ENCODE results near the gene PNLIPRP3. TPM values are rescaled to one million over a fixed set of nuclear protein-coding genes. Genes with fewer than 3 reads are reported as not detected.

The PNLIPRP3 gene
- polyA plus RNA-seq, 3 donors from 2014 or later, result not detected

DNA sequence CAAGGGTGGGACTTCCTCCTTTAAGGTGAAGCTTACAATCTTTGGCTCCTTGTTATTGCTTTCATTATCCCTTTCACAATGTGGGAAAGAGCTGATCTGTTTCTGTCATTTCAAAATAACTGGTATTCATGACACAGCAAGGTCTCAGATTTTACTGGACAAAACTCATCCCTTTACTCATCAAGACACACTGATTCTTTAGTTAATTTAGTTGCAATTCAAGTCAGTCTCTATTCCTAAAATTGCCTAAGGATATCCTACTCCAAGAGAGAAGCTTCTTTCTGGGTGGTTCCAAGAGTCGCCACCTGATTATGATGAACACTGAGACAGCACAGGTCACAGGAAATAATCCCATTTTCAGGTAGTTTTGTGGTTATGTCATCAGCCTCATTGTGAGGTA lies 5.8 kb upstream of the PNLIPRP3 start:
- DNase-seq, result no peak
- Mint-ChIP-seq H3K27me3 (ENCODE audit: low read depth in 3 of 3) (peaks cover 0 to 1% (median 0%) of the 10 kb centered on the region in 3 donors), H3K36me3 (no peaks in the 10 kb centered on the region), H3K4me3 (no peak overlapping the region), H3K27ac (no peak overlapping the region), H3K4me1 (no peaks in the 10 kb centered on the region), H3K9me3 (peaks cover 0 to 8% (median 4%) of the 10 kb centered on the region in 6 donors)

- Mint-ChIP-seq H3K36me3 (no peaks in the 10 kb centered on the region), H3K27me3 (ENCODE audit: low read depth in 3 of 3) (peaks cover 0 to 4% (median 1%) of the 10 kb centered on the region in 3 donors)
These were observed 1.8 kb downstream of the PNLIPRP3 start for GRCh38 chr10:116429288-116429977.

GRCh38 chr10:116430288-116430687 lies 2.6 kb downstream of the PNLIPRP3 start:
- no peak for DNase-seq
- H3K36me3 Mint-ChIP-seq, result no peaks in the 10 kb centered on the region
- no peak overlapping the region for H3K4me3 Mint-ChIP-seq
- H3K27ac Mint-ChIP-seq, result no peak overlapping the region
- no peaks in the 10 kb centered on the region for H3K4me1 Mint-ChIP-seq
- H3K9me3 Mint-ChIP-seq, result peaks cover 0 to 5% (median 2%) of the 10 kb centered on the region in 6 donors
- peaks cover 0 to 5% (median 4%) of the 10 kb centered on the region in 3 donors for H3K27me3 Mint-ChIP-seq (ENCODE audit: low read depth in 3 of 3)

More at GRCh38 chr10:116429288-116429977, 1.8 kb downstream of the PNLIPRP3 start:
- Mint-ChIP-seq H3K4me3 (no peak overlapping the region), H3K9me3 (peaks cover 0 to 5% (median 2%) of the 10 kb centered on the region in 6 donors), H3K4me1 (no peaks in the 10 kb centered on the region), H3K27ac (no peak overlapping the region)
- DNase-seq, result no peak

- Mint-ChIP-seq H3K27ac (no peak overlapping the region), H3K9me3 (peaks cover 0 to 5% (median 1%) of the 10 kb centered on the region in 6 donors), H3K4me1 (no peaks in the 10 kb centered on the region), H3K4me3 (no peak overlapping the region), H3K27me3 (ENCODE audit: low read depth in 3 of 3) (peaks cover 0 to 4% (median 4%) of the 10 kb centered on the region in 3 donors), H3K36me3 (no peaks in the 10 kb centered on the region)
- DNase-seq, result no peak
These were observed 4.0 kb downstream of the PNLIPRP3 start for GRCh38 chr10:116431598-116431997.

- no peak for DNase-seq
- Mint-ChIP-seq H3K4me1 (no peaks in the 10 kb centered on the region), H3K9me3 (peaks cover 0 to 5% (median 3%) of the 10 kb centered on the region in 6 donors), H3K36me3 (peaks cover 0 to 3% (median 0%) of the 10 kb centered on the region in 3 donors), H3K27me3 (ENCODE audit: low read depth in 3 of 3) (peaks cover 0 to 4% (median 4%) of the 10 kb centered on the region in 3 donors), H3K27ac (no peak overlapping the region), H3K4me3 (no peak overlapping the region)
These were observed 9.5 kb downstream of the PNLIPRP3 start for GRCh38 chr10:116437076-116437692.

DNA sequence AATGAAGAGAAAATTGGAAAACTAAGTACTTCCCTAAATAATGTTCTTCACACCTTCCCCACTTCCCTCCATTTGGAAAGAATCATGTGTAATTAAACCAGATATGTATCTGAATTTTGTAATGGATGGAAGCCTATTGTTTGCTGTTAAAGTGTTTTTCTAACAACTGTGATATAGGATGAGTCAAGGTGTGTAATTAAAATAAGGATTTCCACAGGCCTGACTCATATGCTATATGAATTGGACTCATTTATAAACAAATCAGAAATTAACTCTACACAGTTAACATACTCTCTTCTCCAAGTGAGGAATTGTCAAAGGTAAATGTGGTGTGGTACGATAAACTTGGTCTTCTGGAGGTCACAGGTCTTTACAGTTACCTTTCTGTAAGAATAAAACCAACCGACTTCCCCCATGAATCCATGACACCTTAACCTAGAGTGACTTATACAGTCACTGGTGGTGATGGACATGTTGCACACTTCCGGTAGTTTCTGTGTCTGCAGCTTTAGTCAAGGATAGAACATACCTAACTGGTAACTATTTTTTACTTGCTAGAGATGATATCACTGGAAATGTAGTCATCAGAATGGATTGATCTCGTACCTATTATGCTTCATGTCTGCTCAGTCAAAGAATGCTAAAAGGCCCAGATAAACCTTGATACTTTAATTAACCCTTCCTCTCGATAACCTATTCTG lies 12.8 kb downstream of the PNLIPRP3 start:
- H3K27ac Mint-ChIP-seq, result no peak overlapping the region
- H3K36me3 Mint-ChIP-seq, result peaks cover 0 to 3% (median 0%) of the 10 kb centered on the region in 3 donors
- H3K4me3 Mint-ChIP-seq, result no peak overlapping the region
- DNase-seq, result no peak
- H3K27me3 Mint-ChIP-seq (ENCODE audit: low read depth in 3 of 3), result no peaks in the 10 kb centered on the region
- H3K4me1 Mint-ChIP-seq, result no peaks in the 10 kb centered on the region
- peaks cover 0 to 5% (median 0%) of the 10 kb centered on the region in 6 donors for H3K9me3 Mint-ChIP-seq

GRCh38 chr10:116444527-116445142 lies 17.0 kb downstream of the PNLIPRP3 start:
- peaks cover 0 to 1% (median 0%) of the 10 kb centered on the region in 3 donors for H3K27me3 Mint-ChIP-seq (ENCODE audit: low read depth in 3 of 3)
- H3K4me1 Mint-ChIP-seq, result no peaks in the 10 kb centered on the region
- no peak overlapping the region for H3K4me3 Mint-ChIP-seq
- H3K36me3 Mint-ChIP-seq, result peaks cover 0 to 3% (median 0%) of the 10 kb centered on the region in 3 donors
- peaks cover 0 to 5% (median 2%) of the 10 kb centered on the region in 6 donors for H3K9me3 Mint-ChIP-seq
- H3K27ac Mint-ChIP-seq, result no peak overlapping the region
- DNase-seq, result no peak

DNA sequence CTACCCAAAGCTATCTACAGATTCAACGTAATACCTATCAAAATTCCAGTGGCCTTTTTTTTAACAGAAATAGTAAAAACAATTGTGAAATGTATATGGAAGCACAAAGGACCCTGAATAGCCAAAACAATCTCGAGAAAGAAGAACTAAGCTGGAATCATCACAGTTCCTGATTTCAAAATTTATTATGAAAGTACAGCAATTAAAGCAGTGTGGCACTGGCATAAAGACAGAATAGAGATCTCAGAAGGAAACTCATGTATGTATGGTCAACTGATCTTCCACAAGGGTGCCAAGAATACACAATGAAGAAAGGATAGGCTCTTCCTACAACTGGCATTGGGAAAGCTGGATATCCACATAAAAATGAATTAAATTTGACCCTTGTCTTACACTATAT lies 23.2 kb downstream of the PNLIPRP3 start:
- peaks cover 0 to 3% (median 0%) of the 10 kb centered on the region in 3 donors for H3K27me3 Mint-ChIP-seq (ENCODE audit: low read depth in 3 of 3)
- H3K4me1 Mint-ChIP-seq, result no peaks in the 10 kb centered on the region
- H3K4me3 Mint-ChIP-seq, result no peak overlapping the region
- no peak for DNase-seq
- H3K9me3 Mint-ChIP-seq, result peaks cover 0 to 5% (median 4%) of the 10 kb centered on the region in 6 donors
- H3K27ac Mint-ChIP-seq, result no peak overlapping the region
- H3K36me3 Mint-ChIP-seq, result no peaks in the 10 kb centered on the region

GRCh38 chr10:116451711-116452337 lies 24.2 kb downstream of the PNLIPRP3 start:
- Mint-ChIP-seq H3K27me3 (ENCODE audit: low read depth in 3 of 3) (peaks cover 0 to 3% (median 0%) of the 10 kb centered on the region in 3 donors), H3K27ac (no peak overlapping the region), H3K36me3 (no peaks in the 10 kb centered on the region), H3K4me1 (no peaks in the 10 kb centered on the region), H3K9me3 (peaks cover 0 to 5% (median 4%) of the 10 kb centered on the region in 6 donors), H3K4me3 (no peak overlapping the region)
- no peak for DNase-seq

DNA sequence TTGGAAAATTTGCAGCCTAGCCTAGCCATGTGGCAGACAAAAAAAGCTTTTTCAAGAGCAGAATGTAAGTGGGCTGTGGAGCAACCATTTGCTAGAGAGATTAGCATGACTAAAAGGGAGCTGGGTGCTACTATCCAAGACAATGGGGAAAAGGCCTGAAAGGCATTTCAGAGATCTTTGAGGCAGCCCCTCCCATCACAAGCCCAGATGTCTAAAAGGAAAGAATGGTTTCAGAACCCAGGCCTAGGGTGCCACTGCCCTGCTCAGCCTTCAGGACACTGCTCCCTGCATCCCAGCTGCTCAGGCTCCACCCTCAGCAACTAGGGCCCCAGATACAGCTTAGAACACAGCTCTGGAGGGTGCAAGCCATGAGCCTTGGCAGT lies 24.7 kb downstream of the PNLIPRP3 start:
- no peak for DNase-seq
- H3K4me3 Mint-ChIP-seq, result no peak overlapping the region
- peaks cover 0 to 3% (median 0%) of the 10 kb centered on the region in 3 donors for H3K27me3 Mint-ChIP-seq (ENCODE audit: low read depth in 3 of 3)
- H3K36me3 Mint-ChIP-seq, result no peaks in the 10 kb centered on the region
- H3K4me1 Mint-ChIP-seq, result no peaks in the 10 kb centered on the region
- no peak overlapping the region for H3K27ac Mint-ChIP-seq
- peaks cover 0 to 5% (median 3%) of the 10 kb centered on the region in 6 donors for H3K9me3 Mint-ChIP-seq

DNA sequence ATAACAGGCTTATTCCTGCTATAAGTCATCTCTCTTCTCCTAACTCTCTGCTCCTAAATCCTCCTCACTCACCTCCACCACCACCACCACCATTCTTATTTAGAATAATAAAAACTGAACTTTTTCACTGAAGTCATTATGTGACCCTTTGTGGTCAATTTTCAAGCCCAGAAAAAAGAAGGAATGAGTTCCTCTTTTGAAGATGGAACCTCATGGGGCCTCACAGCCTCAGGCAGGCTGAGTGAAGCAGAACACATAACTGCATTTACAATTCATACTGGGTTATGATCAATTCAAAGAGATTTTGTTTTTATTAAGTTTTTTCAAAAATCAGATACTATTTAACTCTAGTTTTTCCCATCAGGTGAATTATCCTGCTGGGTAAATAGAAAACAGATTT lies 29.8 kb downstream of the PNLIPRP3 start:
- Mint-ChIP-seq H3K27me3 (ENCODE audit: low read depth in 3 of 3) (peaks cover 0 to 2% (median 2%) of the 10 kb centered on the region in 3 donors), H3K4me3 (no peak overlapping the region), H3K4me1 (no peaks in the 10 kb centered on the region), H3K9me3 (peaks cover 0 to 2% (median 0%) of the 10 kb centered on the region in 6 donors), H3K27ac (no peak overlapping the region), H3K36me3 (no peaks in the 10 kb centered on the region)
- no peak for DNase-seq

DNA sequence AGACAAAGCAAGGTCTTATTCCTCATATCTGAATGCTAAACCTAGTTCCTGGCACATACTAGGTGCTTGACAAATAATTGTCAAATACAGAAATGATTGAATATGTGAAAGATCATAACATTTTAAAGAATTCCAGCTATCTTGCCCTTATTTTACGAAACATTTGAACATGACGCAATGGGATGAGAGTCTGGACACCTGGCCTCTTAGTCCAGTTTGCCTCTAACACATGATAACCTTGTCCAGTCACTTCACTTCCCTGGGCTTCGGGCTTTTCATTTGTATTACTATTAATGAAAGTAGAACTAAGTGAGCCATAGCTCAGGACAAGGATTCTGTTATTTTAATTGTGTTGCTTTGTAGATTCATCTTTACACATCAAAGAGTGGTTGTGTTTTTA lies 32.6 kb downstream of the PNLIPRP3 start:
- DNase-seq, result no peak
- no peak overlapping the region for H3K27ac Mint-ChIP-seq
- no peaks in the 10 kb centered on the region for H3K36me3 Mint-ChIP-seq
- H3K9me3 Mint-ChIP-seq, result peaks cover 0 to 2% (median 0%) of the 10 kb centered on the region in 6 donors
- H3K4me1 Mint-ChIP-seq, result no peaks in the 10 kb centered on the region
- no peak overlapping the region for H3K4me3 Mint-ChIP-seq
- H3K27me3 Mint-ChIP-seq (ENCODE audit: low read depth in 3 of 3), result peaks cover 0 to 2% (median 2%) of the 10 kb centered on the region in 3 donors

GRCh38 chr10:116461680-116462079 lies 34.0 kb downstream of the PNLIPRP3 start:
- DNase-seq, result no peak
- Mint-ChIP-seq H3K4me3 (no peak overlapping the region), H3K4me1 (no peaks in the 10 kb centered on the region), H3K27me3 (ENCODE audit: low read depth in 3 of 3) (peaks cover 0 to 2% (median 2%) of the 10 kb centered on the region in 3 donors), H3K9me3 (peaks cover 0 to 2% (median 0%) of the 10 kb centered on the region in 6 donors), H3K36me3 (no peaks in the 10 kb centered on the region), H3K27ac (no peak overlapping the region)

Data from immature natural killer cell (primary cell).